OCI-LY7 (cell line): ENCODE data around the gene CCDC152. TPM values are rescaled to one million over a fixed set of nuclear protein-coding genes. Genes with fewer than 3 reads are reported as not detected.

Experiments
- BruUV-seq: library from RNA; stranded (reverse); fragments of 400-500 nt; replicated peaks from 2 replicates; lab custom pipeline; 2021; lab: Mats Ljungman, UMichigan
- CTCF ChIA-PET: fragments of 300-600 bp; sonication (Branson Sonifier 250); formaldehyde crosslinking; loops from one replicate; lab custom pipeline; 2022; ENCODE audit warnings: antibody characterized with exemption; ENCODE audit not compliant: unreplicated experiment; lab: Charles Lee
- POLR2A ChIA-PET: fragments of 300-600 bp; sonication (Branson Sonifier 250); formaldehyde crosslinking; loops from one replicate; lab custom pipeline; 2022; ENCODE audit warnings: antibody characterized with exemption; lab: Charles Lee
- DNase-seq: peaks from one replicate; pipeline ENCODE4 v3.0.0-alpha.2; 2015; ENCODE audit warnings: low spot score
- H2AFZ ChIP-seq: fragments of 200-600 bp; sonication (generic), shearing (Covaris generic); 2 replicates; pipeline ENCODE4 v1.6.1; 2014; ENCODE audit warnings: mild to moderate bottlenecking, antibody characterized with exemption, low read length, moderate library complexity
- H3K27ac ChIP-seq: fragments of 200-600 bp; sonication (generic); 2 replicates; pipeline ENCODE4 v1.5.1; 2014; ENCODE audit warnings: mixed run types, low read depth, mild to moderate bottlenecking, moderate library complexity, low read length, inconsistent platforms; ENCODE audit not compliant: poor library complexity, severe bottlenecking
- H3K36me3 ChIP-seq: fragments of 200-600 bp; sonication (generic); 2 replicates; pipeline ENCODE4 v1.6.1; 2014; ENCODE audit warnings: mild to moderate bottlenecking, antibody characterized with exemption, low read length, moderate library complexity, mixed read lengths; ENCODE audit not compliant: insufficient read depth
- H3K4me1 ChIP-seq: fragments of 200-600 bp; sonication (generic); 2 replicates; pipeline ENCODE4 v1.5.1; 2014; ENCODE audit warnings: mild to moderate bottlenecking, low read length; ENCODE audit not compliant: insufficient read depth, poor library complexity, severe bottlenecking
- H3K4me2 ChIP-seq: fragments of 200-600 bp; sonication (generic); 2 replicates; pipeline ENCODE4 v1.6.1; 2014; ENCODE audit warnings: mild to moderate bottlenecking, low read length
- H3K4me3 ChIP-seq: fragments of 200-600 bp; sonication (generic); 2 replicates; pipeline ENCODE4 v1.5.1; 2014; ENCODE audit warnings: mild to moderate bottlenecking, low read depth, low read length; ENCODE audit not compliant: poor library complexity, severe bottlenecking
- H3K79me2 ChIP-seq: fragments of 200-600 bp; sonication (generic); 2 replicates; pipeline ENCODE4 v1.6.1; 2016; ENCODE audit warnings: low read depth, mild to moderate bottlenecking, low read length, moderate library complexity, mixed read lengths; ENCODE audit not compliant: insufficient read depth
- H3K9me2 ChIP-seq: fragments of 200-600 bp; sonication (generic); 2 replicates; pipeline ENCODE4 v1.6.1; 2016; ENCODE audit warnings: mild to moderate bottlenecking, low read length, mixed read lengths; ENCODE audit not compliant: insufficient read depth
- H3K9me3 ChIP-seq: fragments of 200-600 bp; sonication (generic); 2 replicates; pipeline ENCODE4 v1.6.1; 2014; ENCODE audit warnings: mild to moderate bottlenecking, mixed run types, low read length, mixed read lengths
- H4K20me1 ChIP-seq: fragments of 200-600 bp; sonication (generic); 2 replicates; pipeline ENCODE4 v1.6.1; 2014; ENCODE audit warnings: mild to moderate bottlenecking, antibody characterized with exemption, low read length, moderate library complexity, mixed read lengths; ENCODE audit not compliant: insufficient read depth
- CTCF ChIP-seq: fragments of 200-600 bp; sonication (generic); conservative IDR thresholded peaks from 2 replicates; pipeline ENCODE4 v1.5.1; 2014; ENCODE audit warnings: mild to moderate bottlenecking, antibody characterized with exemption, low read length, moderate library complexity, mixed read lengths
- EZH2phosphoT487 ChIP-seq: fragments of 200-600 bp; sonication (generic); IDR thresholded peaks from 2 replicates; pipeline ENCODE4 v1.6.1; 2018; ENCODE audit warnings: low read depth, borderline replicate concordance, mild to moderate bottlenecking, mixed run types, antibody characterized with exemption, low read length, moderate library complexity, mixed read lengths
- intact Hi-C: fragments of 100-400 bp; cut with micrococcal nuclease; formaldehyde crosslinking; loops from one replicate; pipeline ENCODE4 v1.10.0; 2022; ENCODE audit not compliant: unreplicated experiment
- total RNA-seq, 2 experiments: library from RNA; depleted of rRNA in 1 of 2; stranded (reverse); fragments of >200 nt in 1 of 2; shearing (Covaris generic) in 1 of 2; gene quantifications; 2 replicates each; pipeline ENCODE4 v1.2.3, GENCODE V29; 2014 to 2022

Gene CCDC152
- total RNA-seq, 2 experiments from 2014 or later: not detected

GRCh38 chr5:42810834-42811590 is 54.4 kb downstream of the CCDC152 start:
- intact Hi-C loops: no loop called here
- Histone ChIP-seq H3K27ac (no peak overlapping the region), H3K36me3 (no peaks in the 10 kb centered on the region), H3K79me2 (no peaks in the 10 kb centered on the region), H3K9me2 (no peaks in the 10 kb centered on the region), H3K4me3 (no peak overlapping the region), H2AFZ (no peak overlapping the region), H4K20me1 (no peaks in the 10 kb centered on the region), H3K9me3 (no peaks in the 10 kb centered on the region), H3K4me1 (no peaks in the 10 kb centered on the region), H3K4me2 (no peak overlapping the region)
- DNase-seq: no peak
- ChIA-PET CTCF (no interaction called here), POLR2A (interaction anchor here (0.7 to 1.4 kb wide), 2 partner anchors 22 to 143 kb away, joined by 3 read pairs; no protein-coding TSS in a partner anchor)
- BruUV-seq: no TSS peak
- no peak for TF ChIP-seq CTCF
- no peak for TF ChIP-seq EZH2phosphoT487

- POLR2A ChIA-PET: interaction anchor here (0.6 kb wide), 1 partner anchor 957 kb away, joined by 3 read pairs; no protein-coding TSS in a partner anchor
- H3K4me3 ChIP-seq: no peak within 1 kb of the TSS
- CTCF ChIA-PET: no interaction called here
- H3K36me3 ChIP-seq: no peaks in the 10 kb centered on the region
- no peak within 1 kb of the TSS for H3K27ac ChIP-seq
- H3K79me2 ChIP-seq: no peaks in the 10 kb centered on the region
- no TSS peak for BruUV-seq
- H3K4me2 ChIP-seq: no peak within 1 kb of the TSS
- H4K20me1 ChIP-seq: no peaks in the 10 kb centered on the region
- no peaks in the 10 kb centered on the region for H3K9me2 ChIP-seq
- H3K4me1 ChIP-seq: no peaks in the 10 kb centered on the region
- intact Hi-C loops: no loop called here
- no peak for DNase-seq
- TF ChIP-seq CTCF (no peak), EZH2phosphoT487 (no peak)
- H3K9me3 ChIP-seq: no peaks in the 10 kb centered on the region
- H2AFZ ChIP-seq: no peak within 1 kb of the TSS
Measured at GRCh38 chr5:42811591-42812446, 55.2 kb downstream of the CCDC152 start, which contains the start of gene SELENOP. TSS of gene SELENOP (minus strand) at chr5:42811892. CDS start at chr5:42808353, 3,539 bp downstream.
